ACC112 (cell line): ENCODE data around the gene PHLPP1.

Experiments used
- H2AFZ ChIP-seq: fragments of 200-600 bp; sonication (generic); one replicate; pipeline ENCODE4 v1.6.0; 2017; ENCODE audit warnings: antibody characterized with exemption, low read length; ENCODE audit not compliant: unreplicated experiment
- H3K27ac ChIP-seq: fragments of 200-600 bp; sonication (generic); 2 replicates; pipeline ENCODE4 v1.5.1; 2014; ENCODE audit warnings: low read depth, mild to moderate bottlenecking, antibody characterized with exemption, low read length, moderate library complexity
- H3K27me3 ChIP-seq: fragments of 200-600 bp; sonication (generic); 2 replicates; pipeline ENCODE4 v1.6.1; 2014; ENCODE audit warnings: mild to moderate bottlenecking, antibody characterized with exemption, low read length, moderate library complexity, mixed read lengths; ENCODE audit not compliant: insufficient read depth
- H3K36me3 ChIP-seq: fragments of 200-600 bp; sonication (generic); 2 replicates; pipeline ENCODE4 v1.6.1; 2016; ENCODE audit warnings: mild to moderate bottlenecking, antibody characterized with exemption, low read length, moderate library complexity, mixed read lengths; ENCODE audit not compliant: insufficient read depth
- H3K4me1 ChIP-seq: fragments of 200-600 bp; sonication (generic); one replicate; pipeline ENCODE4 v1.6.1; 2016; ENCODE audit warnings: low read length, mixed read lengths; ENCODE audit not compliant: insufficient read depth, unreplicated experiment, control insufficient read depth
- H3K4me3 ChIP-seq: fragments of 200-600 bp; sonication (generic); 2 replicates; pipeline ENCODE4 v1.5.1; 2014; ENCODE audit warnings: mild to moderate bottlenecking, low read depth, low read length
- H3K79me2 ChIP-seq: fragments of 200-600 bp; sonication (generic); one replicate; pipeline ENCODE4 v1.6.0; 2016; ENCODE audit warnings: low read length; ENCODE audit not compliant: control insufficient read depth, unreplicated experiment, insufficient read depth

Gene PHLPP1

DNA sequence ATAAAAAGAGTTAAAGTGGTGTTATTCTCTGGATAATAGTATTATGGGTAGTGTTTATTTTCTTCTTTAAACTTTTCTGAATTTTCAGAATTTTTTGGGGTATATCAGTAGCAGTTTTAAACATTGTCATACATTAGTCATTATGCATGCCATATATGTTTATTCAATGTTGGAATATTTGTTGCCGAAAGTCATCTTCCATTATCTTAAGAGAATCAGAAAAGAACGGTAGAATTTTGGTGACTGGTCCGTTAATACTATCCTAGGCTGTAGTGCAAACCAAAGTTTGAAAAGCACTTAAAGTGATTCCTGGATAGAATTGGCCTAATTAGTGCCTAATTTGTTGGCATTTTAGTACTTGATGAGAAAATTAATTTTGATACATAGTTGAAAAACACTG is 244.1 kb downstream of the PHLPP1 start:
- H2AFZ ChIP-seq, result no peak overlapping the region
- H3K36me3 ChIP-seq, result no peaks in the 10 kb centered on the region
- H3K27me3 ChIP-seq, result no peaks in the 10 kb centered on the region
- no peaks in the 10 kb centered on the region for H3K79me2 ChIP-seq
- H3K4me3 ChIP-seq, result no peak overlapping the region
- no peaks in the 10 kb centered on the region for H3K4me1 ChIP-seq
- no peak overlapping the region for H3K27ac ChIP-seq

DNA sequence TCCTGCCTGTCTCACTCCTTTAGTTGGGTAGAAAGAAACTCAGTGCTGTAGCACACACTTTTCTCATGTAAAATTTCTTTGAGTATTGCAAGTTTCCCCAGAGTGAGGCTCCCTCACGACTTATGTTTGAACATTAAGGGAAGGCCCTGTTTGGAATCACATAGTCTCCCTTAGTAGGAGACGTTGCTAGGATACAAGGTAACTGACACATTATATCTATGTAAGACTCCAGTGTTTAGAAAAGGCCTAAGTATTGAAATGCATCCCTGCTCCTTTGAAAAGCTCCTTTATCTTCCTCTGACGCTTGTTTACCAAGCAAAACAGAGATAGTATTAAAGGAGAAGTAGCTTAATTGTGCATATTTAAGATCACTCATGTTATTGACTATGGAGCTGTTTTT is 248.2 kb downstream of the PHLPP1 start:
- no peak overlapping the region for H3K27ac ChIP-seq
- no peaks in the 10 kb centered on the region for H3K27me3 ChIP-seq
- H3K4me3 ChIP-seq, result no peak overlapping the region
- no peaks in the 10 kb centered on the region for H3K79me2 ChIP-seq
- no peaks in the 10 kb centered on the region for H3K4me1 ChIP-seq
- H3K36me3 ChIP-seq, result no peaks in the 10 kb centered on the region
- no peak overlapping the region for H2AFZ ChIP-seq

DNA sequence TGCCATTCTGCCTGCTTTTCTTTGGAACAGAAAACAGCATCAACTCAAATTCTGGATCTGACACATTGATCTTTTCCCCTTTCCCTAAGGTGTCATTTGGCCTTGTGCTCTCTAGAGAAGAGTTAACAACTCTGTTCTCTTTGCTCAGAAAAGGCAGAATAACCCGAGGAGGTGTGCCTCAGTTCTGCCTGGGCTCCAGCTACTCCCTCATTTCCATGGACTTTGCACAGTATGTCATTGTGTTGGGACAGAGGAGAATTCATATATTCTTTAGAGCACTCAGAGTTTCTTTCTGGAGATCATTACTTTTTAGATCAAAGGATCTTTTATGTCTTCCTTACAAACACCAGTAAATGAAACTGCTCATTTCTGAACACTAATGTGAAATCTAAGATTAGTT is 249.1 kb downstream of the PHLPP1 start:
- Histone ChIP-seq H3K4me3 (no peak overlapping the region), H3K4me1 (no peaks in the 10 kb centered on the region), H3K36me3 (no peaks in the 10 kb centered on the region), H3K79me2 (no peaks in the 10 kb centered on the region), H3K27me3 (no peaks in the 10 kb centered on the region), H3K27ac (no peak overlapping the region), H2AFZ (no peak overlapping the region)

DNA sequence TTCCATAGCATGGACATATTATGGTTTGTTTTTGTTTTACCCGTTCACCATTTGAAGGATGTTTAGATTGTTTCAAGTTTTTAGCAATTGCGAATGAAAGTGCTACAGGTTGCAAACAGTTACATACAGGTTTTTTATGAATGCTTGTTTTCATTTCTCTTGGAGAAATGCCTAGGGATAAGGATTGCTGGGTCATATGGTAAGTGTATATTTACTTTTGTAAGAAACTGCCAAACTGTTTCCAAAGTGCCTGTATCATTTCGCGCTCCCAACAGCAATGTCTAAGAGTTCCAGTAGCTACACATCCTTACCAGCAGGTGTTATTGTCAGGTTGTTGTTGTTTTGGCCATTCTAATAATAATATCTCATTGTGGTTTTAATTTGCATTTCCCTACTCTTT is 251.7 kb downstream of the PHLPP1 start:
- Histone ChIP-seq H3K36me3 (no peaks in the 10 kb centered on the region), H3K4me3 (no peak overlapping the region), H2AFZ (no peak overlapping the region), H3K27me3 (no peaks in the 10 kb centered on the region), H3K4me1 (no peaks in the 10 kb centered on the region), H3K79me2 (no peaks in the 10 kb centered on the region), H3K27ac (no peak overlapping the region)

DNA sequence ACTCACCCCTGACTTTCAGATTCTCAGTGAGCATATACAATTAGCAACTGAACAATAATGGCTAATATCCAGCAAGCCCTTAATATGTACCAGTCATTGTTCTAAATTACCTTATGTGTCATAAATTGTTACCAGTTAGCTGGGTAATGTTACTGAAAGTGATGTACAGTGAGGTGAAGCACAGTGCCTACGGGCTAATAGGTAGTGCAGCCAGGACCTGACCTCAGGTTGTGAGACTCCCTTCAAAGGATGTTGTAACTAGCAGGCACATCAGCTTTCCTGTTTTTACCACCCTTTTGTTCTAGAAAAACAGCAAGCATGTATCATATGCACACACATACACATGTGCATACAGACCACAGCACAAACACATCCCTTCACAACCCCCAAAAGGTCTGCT is 258.3 kb downstream of the PHLPP1 start:
- Histone ChIP-seq H3K27ac (no peak overlapping the region), H3K4me1 (no peaks in the 10 kb centered on the region), H3K4me3 (no peak overlapping the region), H3K79me2 (no peaks in the 10 kb centered on the region), H3K27me3 (no peaks in the 10 kb centered on the region), H2AFZ (no peak overlapping the region), H3K36me3 (no peaks in the 10 kb centered on the region)

DNA sequence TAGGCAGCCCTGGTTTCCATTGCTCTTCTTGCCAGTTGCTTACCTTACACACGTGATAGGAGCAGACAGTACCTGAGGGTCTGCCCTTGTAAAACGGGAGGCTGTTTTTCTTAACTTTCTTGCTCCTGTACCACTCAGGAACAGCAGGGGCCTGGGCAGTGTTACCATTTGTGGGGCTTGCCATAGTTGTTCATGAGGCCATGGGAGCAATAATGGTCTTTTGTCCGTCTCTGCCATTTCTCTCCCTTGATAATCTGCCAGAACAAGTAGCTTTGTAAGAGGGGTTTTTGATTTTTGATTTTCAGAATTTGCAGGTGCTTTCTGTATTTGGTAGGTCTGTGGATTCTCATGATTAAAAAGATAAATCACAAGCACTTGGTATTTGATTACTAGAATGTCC is 259.0 kb downstream of the PHLPP1 start:
- Histone ChIP-seq H2AFZ (no peak overlapping the region), H3K27me3 (no peaks in the 10 kb centered on the region), H3K27ac (no peak overlapping the region), H3K4me1 (no peaks in the 10 kb centered on the region), H3K4me3 (no peak overlapping the region), H3K36me3 (no peaks in the 10 kb centered on the region), H3K79me2 (no peaks in the 10 kb centered on the region)

DNA sequence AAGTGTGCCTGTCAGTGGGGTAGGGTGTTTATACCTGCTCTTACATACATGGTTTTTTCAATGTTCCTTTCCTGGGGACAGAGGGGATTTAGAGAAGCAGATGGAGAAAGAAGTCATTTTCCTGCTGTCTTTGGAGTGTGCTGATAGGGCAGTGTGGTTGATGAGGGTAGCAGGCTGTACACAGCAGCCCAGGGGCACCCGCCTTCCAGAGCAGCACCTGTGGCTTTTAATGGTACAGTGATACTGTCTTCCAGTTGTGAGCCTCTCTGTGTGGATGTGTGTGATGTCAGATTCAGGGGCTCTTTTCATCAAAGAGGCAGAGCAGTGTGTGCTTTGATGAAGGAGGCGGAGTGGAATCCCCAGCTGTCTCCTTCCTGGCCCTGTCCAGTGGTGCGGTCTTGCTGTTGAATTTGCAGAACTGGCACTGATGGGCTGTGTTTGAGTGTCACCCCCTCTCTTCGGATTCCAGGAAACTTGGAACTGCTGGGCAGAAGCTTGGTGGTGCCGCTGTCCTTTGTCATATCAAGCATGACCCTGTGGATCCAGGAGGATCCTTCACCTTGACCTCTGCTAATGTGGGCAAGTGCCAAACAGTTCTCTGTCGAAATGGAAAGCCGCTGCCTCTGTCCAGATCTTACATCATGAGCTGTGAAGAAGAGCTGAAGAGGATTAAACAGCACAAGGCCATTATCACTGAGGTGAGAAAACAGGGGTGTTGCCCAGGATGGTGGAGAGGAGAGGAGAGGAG is 259.8 kb downstream of the PHLPP1 start:
- Histone ChIP-seq H3K4me3 (no peak overlapping the region), H3K79me2 (no peaks in the 10 kb centered on the region), H3K27ac (no peak overlapping the region), H3K4me1 (no peaks in the 10 kb centered on the region), H3K36me3 (no peaks in the 10 kb centered on the region), H2AFZ (no peak overlapping the region), H3K27me3 (no peaks in the 10 kb centered on the region)

DNA sequence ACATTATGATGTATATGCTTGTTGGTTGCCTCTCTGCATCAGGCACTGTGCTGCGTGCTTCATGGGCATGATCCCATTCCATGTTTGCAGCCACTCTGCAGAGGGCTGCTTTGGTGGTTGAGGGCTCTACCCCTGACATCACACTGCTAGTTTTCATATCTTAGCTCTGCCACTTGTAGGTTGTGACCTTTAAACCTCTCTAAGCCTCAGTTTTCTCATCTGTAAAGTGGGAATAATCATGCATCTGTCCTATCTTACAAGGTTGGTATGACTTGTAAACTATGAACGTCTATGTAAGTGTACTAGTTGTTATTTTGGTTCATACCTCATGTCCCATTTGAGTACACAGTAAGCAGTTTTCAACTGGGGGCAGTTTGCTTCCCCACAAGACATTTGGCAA is 260.4 kb downstream of the PHLPP1 start:
- Histone ChIP-seq H3K27ac (no peak overlapping the region), H3K27me3 (no peaks in the 10 kb centered on the region), H3K4me3 (no peak overlapping the region), H3K79me2 (no peaks in the 10 kb centered on the region), H3K4me1 (no peaks in the 10 kb centered on the region), H2AFZ (no peak overlapping the region), H3K36me3 (no peaks in the 10 kb centered on the region)

DNA sequence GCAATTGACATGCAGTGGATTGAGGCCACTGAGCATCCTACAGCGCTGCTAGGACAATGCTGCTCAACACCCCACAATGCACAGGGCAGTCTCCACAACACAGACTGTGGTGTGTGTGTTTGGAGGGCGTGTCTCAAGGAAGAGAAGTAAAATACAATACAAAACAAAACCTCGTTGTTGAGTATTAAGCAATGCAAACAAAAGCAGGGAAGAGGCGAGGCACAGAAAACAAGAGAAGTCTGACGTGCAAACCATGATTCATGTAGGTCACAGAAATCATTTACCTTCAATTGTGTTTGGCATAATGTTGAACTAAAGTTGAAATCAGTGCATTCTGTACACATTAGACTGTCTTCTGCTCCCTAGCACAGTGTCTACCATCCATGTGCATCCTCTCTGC is 260.9 kb downstream of the PHLPP1 start:
- Histone ChIP-seq H3K36me3 (no peaks in the 10 kb centered on the region), H3K27me3 (no peaks in the 10 kb centered on the region), H3K4me3 (no peak overlapping the region), H3K79me2 (no peaks in the 10 kb centered on the region), H3K27ac (no peak overlapping the region), H3K4me1 (no peaks in the 10 kb centered on the region), H2AFZ (no peak overlapping the region)

DNA sequence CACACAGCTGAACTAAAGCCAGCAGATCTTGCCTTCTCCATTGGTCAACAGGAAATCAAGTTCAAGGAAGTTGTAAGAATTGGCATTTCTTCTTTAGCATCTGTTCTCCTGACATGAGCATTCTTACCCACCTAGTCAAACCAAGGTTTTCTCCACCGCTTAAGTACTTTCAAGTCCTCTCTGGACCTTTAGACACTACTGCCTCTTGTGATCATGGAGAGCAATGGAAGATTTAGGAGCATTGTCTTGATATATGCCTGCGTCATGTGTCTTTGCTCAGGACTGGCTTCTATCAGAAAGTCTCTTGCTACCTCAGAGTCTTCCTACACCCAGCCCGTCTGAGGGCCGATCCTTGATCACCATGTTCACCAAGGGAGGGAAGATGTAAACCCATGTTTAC is 262.2 kb downstream of the PHLPP1 start:
- H2AFZ ChIP-seq, result no peak overlapping the region
- H3K4me1 ChIP-seq, result no peaks in the 10 kb centered on the region
- no peaks in the 10 kb centered on the region for H3K79me2 ChIP-seq
- no peak overlapping the region for H3K27ac ChIP-seq
- no peaks in the 10 kb centered on the region for H3K27me3 ChIP-seq
- H3K36me3 ChIP-seq, result no peaks in the 10 kb centered on the region
- H3K4me3 ChIP-seq, result no peak overlapping the region

DNA sequence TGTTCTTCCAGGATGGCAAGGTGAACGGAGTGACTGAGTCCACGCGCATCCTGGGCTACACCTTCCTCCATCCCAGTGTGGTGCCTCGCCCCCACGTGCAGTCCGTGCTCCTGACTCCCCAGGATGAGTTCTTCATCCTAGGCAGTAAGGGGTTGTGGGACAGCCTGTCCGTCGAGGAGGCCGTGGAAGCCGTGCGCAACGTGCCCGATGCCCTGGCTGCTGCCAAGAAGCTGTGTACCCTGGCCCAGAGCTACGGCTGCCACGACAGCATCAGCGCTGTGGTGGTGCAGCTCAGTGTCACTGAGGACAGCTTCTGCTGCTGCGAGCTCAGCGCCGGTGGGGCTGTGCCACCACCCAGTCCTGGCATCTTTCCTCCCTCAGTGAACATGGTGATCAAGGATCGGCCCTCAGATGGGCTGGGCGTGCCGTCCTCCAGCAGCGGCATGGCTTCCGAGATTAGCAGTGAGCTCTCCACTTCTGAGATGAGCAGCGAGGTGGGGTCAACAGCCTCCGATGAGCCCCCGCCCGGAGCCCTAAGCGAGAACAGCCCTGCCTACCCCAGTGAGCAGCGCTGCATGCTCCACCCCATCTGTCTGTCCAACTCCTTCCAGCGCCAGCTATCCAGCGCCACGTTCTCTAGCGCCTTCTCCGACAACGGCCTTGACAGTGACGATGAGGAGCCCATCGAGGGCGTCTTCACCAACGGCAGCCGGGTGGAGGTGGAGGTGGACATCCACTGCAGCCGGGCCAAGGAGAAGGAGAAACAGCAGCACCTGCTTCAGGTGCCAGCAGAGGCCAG is 263.1 kb downstream of the PHLPP1 start:
- no peak overlapping the region for H3K27ac ChIP-seq

More for the DNA sequence above, 263.1 kb downstream of the PHLPP1 start:
- Histone ChIP-seq H3K4me1 (no peaks in the 10 kb centered on the region), H3K27me3 (no peaks in the 10 kb centered on the region), H2AFZ (no peak overlapping the region), H3K4me3 (no peak overlapping the region), H3K79me2 (no peaks in the 10 kb centered on the region), H3K36me3 (no peaks in the 10 kb centered on the region)
